HFFc6 (cell line): Measurements from ENCODE around the gene LIN7B. TPM values are rescaled to one million over a fixed set of nuclear protein-coding genes. Genes with fewer than 3 reads are reported as not detected.
"Not testable (repeated sequence)": the region's sequence is repeated elsewhere in the genome, so short reads cannot be mapped to it uniquely, and the experiment has no call there.

Source experiments
- DNase-seq: peaks from one replicate; pipeline ENCODE4 v3.0.0-alpha.2; 2018
- H3K27ac Mint-ChIP-seq: 2 replicates; pipeline ENCODE4 v1.8.0; 2020; ENCODE audit warnings: mild to moderate bottlenecking, mixed read lengths
- H3K27me3 Mint-ChIP-seq: 2 replicates; pipeline ENCODE4 v1.8.0; 2021; ENCODE audit warnings: mild to moderate bottlenecking, moderate library complexity, mixed read lengths; ENCODE audit not compliant: insufficient read depth
- H3K36me3 Mint-ChIP-seq: 2 replicates; pipeline ENCODE4 v1.8.0; 2021; ENCODE audit warnings: low read depth, mixed read lengths
- H3K4me1 Mint-ChIP-seq: 2 replicates; pipeline ENCODE4 v1.8.0; 2020; ENCODE audit warnings: low read depth, mixed read lengths
- H3K4me3 Mint-ChIP-seq: 2 replicates; pipeline ENCODE4 v1.8.0; 2020; ENCODE audit warnings: mild to moderate bottlenecking, moderate library complexity, mixed read lengths
- H3K9me3 Mint-ChIP-seq: 2 replicates; pipeline ENCODE4 v1.8.0; 2020; ENCODE audit warnings: mild to moderate bottlenecking, mixed read lengths
- total RNA-seq, 6 experiments: library from RNA; stranded (reverse); fragmentation: NEBNext Ultra II Directional; extraction: Animal tissue kit (Norgen Biotek cat#: 25700); gene quantifications; 2 replicates in 1 of 6; 3 replicates in 5 of 6; pipeline ENCODE4 v1.2.3, GENCODE V29; 2021
- TF ChIP-seq, protein P1 (sequence below): fragments of 200-600 bp; sonication (generic); IDR thresholded peaks from 2 replicates; pipeline ENCODE4 v1.5.0; 2021; ENCODE audit warnings: antibody characterized with exemption, mild to moderate bottlenecking

LIN7B gene
- total RNA-seq, 6 experiments from 2014 or later, result 9.3 to 12.7 (median 10.2) TPM

DNA sequence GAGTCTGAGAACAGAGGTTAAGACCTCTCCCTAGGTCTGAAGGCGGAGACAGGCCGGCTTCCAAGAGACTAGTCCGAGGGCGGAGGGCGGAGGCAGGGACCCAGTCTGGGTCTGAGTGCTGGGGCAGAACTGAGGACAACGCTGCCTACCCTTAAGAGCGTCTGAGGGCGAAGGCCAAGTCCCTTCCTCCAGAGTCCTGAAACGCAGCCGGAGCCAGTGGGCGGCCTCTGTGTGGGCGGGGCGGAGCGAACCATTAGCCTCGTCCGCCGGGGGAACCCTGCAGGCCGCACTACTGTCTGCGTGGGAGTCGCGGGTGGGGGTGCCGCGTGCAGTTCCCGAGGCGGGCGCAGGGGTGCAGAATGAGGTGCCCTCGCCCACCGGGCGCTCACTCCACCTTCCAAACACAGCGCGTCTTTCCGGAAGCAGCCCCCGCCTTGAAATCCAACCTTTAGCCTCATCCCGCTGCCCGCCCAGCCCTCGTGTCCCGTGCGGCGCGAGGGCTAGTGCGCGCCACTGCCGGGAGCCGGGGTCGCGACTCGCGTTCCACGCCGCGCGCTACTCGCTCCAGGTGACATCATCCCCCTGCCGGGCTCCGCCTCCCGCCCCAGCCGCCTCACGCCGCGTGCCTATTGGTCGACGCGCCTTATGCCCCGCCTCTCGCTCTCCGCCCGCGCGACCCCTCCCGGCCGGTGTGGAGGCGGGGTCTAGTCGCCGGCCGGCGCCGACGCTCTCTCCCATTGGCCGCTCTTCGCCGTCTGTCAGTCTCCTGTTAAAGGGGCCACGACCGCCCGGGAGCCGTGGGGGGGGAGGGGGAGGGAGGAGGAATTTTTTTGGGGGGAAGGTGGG, 4.6 kb downstream of the LIN7B start, which contains the start of gene C19orf73:
Gene C19orf73 (minus strand): TSS at position 579 of the 846 bp plus-strand sequence. CDS start 121 bp downstream, at position 458.
- peaks cover 23% of the 10 kb centered on the region for H3K4me1 Mint-ChIP-seq
- peaks cover 15% of the 10 kb centered on the region for H3K27me3 Mint-ChIP-seq
- 0 out of 2 replicates have a peak, but pooled peaks cover 3% of the 10 kb centered on the region for H3K36me3 Mint-ChIP-seq
- TF ChIP-seq, protein P1, sequence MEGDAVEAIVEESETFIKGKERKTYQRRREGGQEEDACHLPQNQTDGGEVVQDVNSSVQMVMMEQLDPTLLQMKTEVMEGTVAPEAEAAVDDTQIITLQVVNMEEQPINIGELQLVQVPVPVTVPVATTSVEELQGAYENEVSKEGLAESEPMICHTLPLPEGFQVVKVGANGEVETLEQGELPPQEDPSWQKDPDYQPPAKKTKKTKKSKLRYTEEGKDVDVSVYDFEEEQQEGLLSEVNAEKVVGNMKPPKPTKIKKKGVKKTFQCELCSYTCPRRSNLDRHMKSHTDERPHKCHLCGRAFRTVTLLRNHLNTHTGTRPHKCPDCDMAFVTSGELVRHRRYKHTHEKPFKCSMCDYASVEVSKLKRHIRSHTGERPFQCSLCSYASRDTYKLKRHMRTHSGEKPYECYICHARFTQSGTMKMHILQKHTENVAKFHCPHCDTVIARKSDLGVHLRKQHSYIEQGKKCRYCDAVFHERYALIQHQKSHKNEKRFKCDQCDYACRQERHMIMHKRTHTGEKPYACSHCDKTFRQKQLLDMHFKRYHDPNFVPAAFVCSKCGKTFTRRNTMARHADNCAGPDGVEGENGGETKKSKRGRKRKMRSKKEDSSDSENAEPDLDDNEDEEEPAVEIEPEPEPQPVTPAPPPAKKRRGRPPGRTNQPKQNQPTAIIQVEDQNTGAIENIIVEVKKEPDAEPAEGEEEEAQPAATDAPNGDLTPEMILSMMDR, result peak; percentile 46
- H3K4me3 Mint-ChIP-seq, result peak within 1 kb of the TSS; percentile 89
- H3K9me3 Mint-ChIP-seq, result no peaks in the 10 kb centered on the region
- DNase-seq, result peak; percentile 92
- peak within 1 kb of the TSS; percentile 77 for H3K27ac Mint-ChIP-seq

DNA sequence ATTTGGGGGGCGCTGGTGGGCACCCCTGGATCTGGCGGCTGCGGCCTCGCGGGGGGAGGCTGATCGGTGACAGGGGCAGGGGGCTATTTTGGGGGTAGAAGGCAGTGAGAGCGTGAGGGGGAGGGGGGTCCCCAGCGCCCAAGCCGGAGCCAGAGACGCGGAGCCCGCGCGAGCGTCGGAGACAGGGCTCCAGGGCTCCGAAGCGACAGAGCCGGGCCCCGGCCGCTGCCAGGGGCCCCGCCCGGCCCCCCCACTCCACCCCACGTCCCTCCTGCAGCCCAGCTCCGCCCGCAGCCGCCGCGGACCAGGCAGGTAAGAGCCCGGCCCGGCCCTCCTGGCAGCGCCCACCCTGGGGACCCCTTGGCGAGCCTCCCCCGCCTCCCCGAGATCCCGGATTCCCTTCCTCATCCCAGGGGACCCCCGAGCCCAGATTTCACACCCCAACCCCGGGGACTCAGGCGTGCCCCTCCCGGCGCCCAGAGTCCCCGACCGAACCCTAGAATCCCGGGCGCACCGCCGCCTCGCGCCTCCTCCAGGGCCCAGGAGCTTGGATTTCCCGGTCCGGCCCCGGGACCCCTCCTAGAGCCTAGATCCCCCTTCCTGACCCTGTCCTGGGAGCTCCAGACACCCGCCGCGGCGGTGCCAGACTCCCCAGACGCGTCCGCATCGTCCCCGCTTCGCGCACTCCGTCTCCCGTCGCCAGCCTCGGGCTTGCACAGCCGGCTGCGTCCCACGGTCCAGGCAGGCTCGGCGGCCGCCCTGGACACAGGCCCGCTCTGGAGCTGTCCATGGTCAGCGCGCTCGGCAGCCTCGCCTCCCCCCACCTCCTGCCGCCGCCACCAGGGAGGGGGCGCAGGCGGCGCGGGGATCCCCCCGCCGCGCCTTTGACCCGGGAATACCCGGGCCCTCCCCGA, 5.5 kb downstream of the LIN7B start, which contains the start of gene PPFIA3:
Gene PPFIA3 (plus strand): TSS at position 134 of the 914 bp plus-strand sequence. CDS start 8,330 bp downstream, outside the sequence.
- Mint-ChIP-seq H3K27me3 (peaks cover 15% of the 10 kb centered on the region), H3K9me3 (no peaks in the 10 kb centered on the region), H3K4me1 (peaks cover 20% of the 10 kb centered on the region), H3K4me3 (peak within 1 kb of the TSS; percentile 89), H3K27ac (peak within 1 kb of the TSS; percentile 77), H3K36me3 (0 out of 2 replicates have a peak, but pooled peaks cover 3% of the 10 kb centered on the region)
- TF ChIP-seq, protein P1, result no peak
- DNase-seq, result peak; percentile 54

DNA sequence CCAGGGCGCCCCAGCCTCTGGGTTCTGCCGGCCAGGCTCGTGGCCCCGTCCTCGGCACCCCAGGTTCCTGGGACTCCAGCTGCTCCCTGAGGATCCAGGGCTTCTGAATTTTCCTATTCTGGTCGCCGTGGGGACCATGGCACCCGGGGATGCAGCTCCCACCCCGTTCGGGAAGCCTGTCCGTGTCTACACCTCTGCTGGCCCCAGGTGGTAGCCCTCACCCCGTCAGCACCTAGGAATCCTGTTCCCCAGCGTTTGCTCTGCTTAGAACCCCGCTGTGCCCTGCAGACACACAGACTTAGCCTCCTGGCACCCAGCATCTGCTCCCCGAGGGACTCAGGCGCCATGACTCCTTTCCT, 6.1 kb downstream of the LIN7B start:
- Mint-ChIP-seq H3K27me3 (peaks cover 15% of the 10 kb centered on the region), H3K27ac (no peak overlapping the region), H3K4me3 (peak overlapping the region; percentile 3; the same call in 1 of the 2 replicates), H3K36me3 (0 out of 2 replicates have a peak, but pooled peaks cover 3% of the 10 kb centered on the region), H3K9me3 (no peaks in the 10 kb centered on the region), H3K4me1 (peaks cover 16% of the 10 kb centered on the region)
- no peak for DNase-seq
- TF ChIP-seq, protein P1, result no peak

DNA sequence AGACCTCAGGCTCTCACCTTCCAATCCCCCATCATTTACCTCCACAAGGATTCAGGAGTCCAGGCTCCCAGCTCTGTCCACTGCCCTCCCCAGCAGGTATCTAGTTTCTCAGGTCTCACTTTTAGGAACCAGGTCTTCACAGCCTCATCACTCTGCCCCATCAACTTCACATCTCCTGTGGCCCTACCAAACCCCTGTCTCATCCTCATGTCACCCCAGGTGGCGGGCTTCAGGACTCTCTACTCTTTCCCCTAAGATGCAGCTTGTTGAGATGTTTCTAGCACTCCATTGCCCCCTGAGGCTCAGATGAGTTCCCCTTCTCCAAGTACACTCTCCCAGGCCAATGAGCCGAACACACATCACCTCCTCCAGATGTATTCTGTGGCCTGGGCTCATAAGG, 6.7 kb downstream of the LIN7B start:
- 0 out of 2 replicates have a peak, but pooled peaks cover 3% of the 10 kb centered on the region for H3K36me3 Mint-ChIP-seq
- H3K27me3 Mint-ChIP-seq, result peaks cover 18% of the 10 kb centered on the region
- peaks cover 14% of the 10 kb centered on the region for H3K4me1 Mint-ChIP-seq
- TF ChIP-seq, protein P1, result no peak
- no peak overlapping the region for H3K27ac Mint-ChIP-seq
- DNase-seq, result no peak
- H3K9me3 Mint-ChIP-seq, result no peaks in the 10 kb centered on the region
- peak overlapping the region; percentile 3 for H3K4me3 Mint-ChIP-seq

DNA sequence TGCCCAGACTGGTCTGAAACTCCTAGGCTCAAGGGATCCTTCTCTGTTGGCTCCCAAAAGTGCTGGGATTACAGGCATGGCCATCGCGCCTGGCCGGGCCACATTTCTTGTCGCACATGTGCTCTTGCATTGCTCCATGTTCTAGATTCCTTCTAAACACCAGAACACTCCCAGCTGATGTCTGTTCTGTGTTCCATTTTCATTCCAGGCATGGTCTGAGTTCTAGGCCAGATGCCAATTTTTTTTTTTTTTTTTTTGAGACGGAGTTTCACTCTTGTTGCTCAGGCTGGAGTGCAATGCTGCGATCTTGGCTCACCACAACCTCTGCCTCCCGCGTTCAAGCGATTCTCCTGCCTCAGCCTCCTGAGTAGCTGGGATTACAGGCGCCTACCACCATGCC, 7.7 kb downstream of the LIN7B start:
- H3K36me3 Mint-ChIP-seq, DNase-seq, H3K4me3 Mint-ChIP-seq, H3K9me3 Mint-ChIP-seq, H3K27ac Mint-ChIP-seq: not testable (repeated sequence)
- Mint-ChIP-seq H3K4me1 (peaks cover 14% of the 10 kb centered on the region), H3K27me3 (peaks cover 18% of the 10 kb centered on the region)

DNA sequence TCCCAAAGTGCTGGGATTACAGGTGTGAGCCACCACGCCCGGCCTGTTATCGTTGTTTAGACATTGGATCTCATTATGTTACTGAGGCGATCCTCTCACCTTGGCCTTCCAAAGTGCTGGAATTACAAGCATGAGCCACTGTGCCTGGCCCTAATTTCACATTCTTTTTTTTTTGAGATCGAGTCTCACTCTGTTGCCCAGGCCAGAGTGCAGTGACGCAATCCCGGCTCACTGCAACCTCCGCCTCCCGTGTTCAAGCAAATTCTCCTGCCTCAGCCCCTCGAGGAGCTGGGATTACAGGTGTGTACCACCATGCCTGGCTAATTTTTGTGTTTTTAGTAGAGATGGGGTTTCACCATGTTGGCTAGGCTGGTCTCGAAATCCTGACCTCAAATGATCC, 9.1 kb downstream of the LIN7B start:
- H3K4me1 Mint-ChIP-seq, H3K36me3 Mint-ChIP-seq: not testable (repeated sequence)

More for the DNA sequence above, 9.1 kb downstream of the LIN7B start:
- DNase-seq, H3K27ac Mint-ChIP-seq, H3K4me3 Mint-ChIP-seq, H3K9me3 Mint-ChIP-seq: not testable (repeated sequence)
- H3K27me3 Mint-ChIP-seq, result peaks cover 16% of the 10 kb centered on the region
